ENCODE data around the gene NRBF2.

DNA sequence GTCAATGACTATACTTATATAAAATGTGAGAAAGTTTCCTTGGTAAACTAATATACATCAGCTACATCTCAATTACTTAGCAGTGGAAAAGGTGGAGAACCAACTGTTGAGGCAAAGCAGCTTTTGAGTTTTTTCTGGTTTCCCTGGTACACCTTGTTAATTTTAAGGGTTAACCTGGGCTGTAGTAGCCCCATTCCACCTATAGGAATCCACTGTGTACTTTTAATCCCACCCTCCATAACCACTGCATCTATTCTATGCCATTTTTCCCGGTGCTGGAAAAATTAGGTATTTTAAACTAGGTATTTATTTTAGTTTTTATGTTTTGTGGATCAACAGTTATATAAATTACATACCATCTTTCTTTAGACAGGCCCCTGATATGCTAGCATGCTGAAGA is 42.4 kb downstream of the NRBF2 start:
- TF ChIP-seq POLR2AphosphoS5 (IDR thresholded peaks at IDR 0.05; ENCODE audit: low read depth, low read length) = no peak
- TF ChIP-seq TAF1 (IDR thresholded peaks at IDR 0.05; ENCODE audit: low read depth, low read length) = no peak
